ENCODE measurements around the gene NUDT21.

NUDT21 gene

DNA sequence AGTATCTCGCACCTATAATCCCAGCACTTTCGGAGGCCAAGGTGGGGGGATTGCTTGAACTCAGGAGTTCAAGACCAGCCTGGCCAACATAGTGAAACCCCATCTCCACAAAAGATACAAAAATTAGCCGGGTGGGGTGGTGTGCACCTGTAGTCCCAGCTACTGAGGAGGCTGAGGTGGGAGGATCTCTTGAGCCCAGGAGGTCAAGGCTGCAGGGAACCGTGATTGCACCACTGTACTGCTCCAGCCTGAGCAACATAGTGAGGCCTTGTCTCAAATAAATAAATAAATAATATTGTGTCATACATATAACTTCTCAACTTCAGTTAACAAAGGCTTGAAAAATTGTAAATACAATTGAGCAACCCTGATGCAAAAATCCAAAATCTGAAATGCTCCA, 34.0 kb downstream of the NUDT21 start:
- no peak overlapping the region for H3K4me3 ChIP-seq (ENCODE audit: extremely low read depth, insufficient read depth, low read length, poor library complexity, severe bottlenecking)
- 100% methylated on average over 1 of the region's 4 CpGs; no CpG with 5 or more reads in 1 of the 2 experiments for WGBS, 2 experiments (ENCODE audit: insufficient coverage in 2 of 2)
- H3K9me3 ChIP-seq (ENCODE audit: control insufficient read depth, low read length) = no peaks in the 10 kb centered on the region
- H3K4me1 ChIP-seq (ENCODE audit: control insufficient read depth, insufficient read depth, low read length, poor library complexity, severe bottlenecking) = peaks cover 9% of the 10 kb centered on the region
- peaks cover 17% of the 10 kb centered on the region for H3K36me3 ChIP-seq (ENCODE audit: control insufficient read depth, insufficient read depth, low read length)
- H3K27ac ChIP-seq (ENCODE audit: low read depth, low read length, severe bottlenecking) = no peak overlapping the region

DNA sequence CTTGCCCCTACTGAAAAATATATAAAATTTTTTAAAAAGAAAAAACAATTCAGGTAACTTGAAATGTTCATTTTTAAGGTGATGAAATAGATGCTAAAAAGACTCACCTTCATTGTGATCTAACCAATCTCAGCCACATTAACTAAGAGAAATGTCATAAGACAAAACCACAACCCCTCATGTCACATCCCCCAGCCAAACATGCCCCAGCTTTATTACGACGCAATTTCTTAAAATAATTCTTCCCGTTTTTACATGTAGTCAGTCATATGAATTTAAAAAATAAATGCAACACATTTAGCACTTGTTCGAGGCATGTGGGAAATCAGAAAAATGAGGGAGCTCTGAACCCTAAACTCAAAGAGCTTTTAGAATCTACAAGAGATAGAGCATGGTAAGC, 35.3 kb downstream of the NUDT21 start:
- Histone ChIP-seq H3K4me3 (ENCODE audit: extremely low read depth, insufficient read depth, low read length, poor library complexity, severe bottlenecking) (no peak overlapping the region), H3K36me3 (ENCODE audit: control insufficient read depth, insufficient read depth, low read length) (peaks cover 29% of the 10 kb centered on the region), H3K9me3 (ENCODE audit: control insufficient read depth, low read length) (no peaks in the 10 kb centered on the region), H3K4me1 (ENCODE audit: control insufficient read depth, insufficient read depth, low read length, poor library complexity, severe bottlenecking) (peaks cover 9% of the 10 kb centered on the region), H3K27ac (ENCODE audit: low read depth, low read length, severe bottlenecking) (no peak overlapping the region)
- 94% methylated on average over 3 of the region's 4 CpGs; no CpG with 5 or more reads in 1 of the 2 experiments for WGBS, 2 experiments (ENCODE audit: insufficient coverage in 2 of 2)

DNA sequence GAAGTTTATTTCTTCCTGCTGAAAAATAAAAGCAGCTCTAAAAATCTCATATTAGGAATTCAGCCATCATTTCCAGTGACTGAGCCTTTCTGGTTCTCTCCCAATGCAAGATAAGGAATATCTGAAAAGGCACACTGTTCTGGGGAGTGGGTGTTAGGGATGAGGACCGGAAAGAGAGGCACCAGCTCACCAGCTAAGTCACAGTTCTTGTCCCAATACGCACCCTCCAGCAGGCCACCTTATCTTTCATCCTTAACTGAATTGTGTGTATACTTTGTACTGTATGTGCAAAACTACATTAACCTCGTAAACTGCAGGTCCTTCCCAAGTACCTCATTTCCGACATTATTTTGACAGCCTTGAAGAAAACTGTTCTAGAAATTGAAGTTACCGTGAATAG, 36.8 kb downstream of the NUDT21 start:
- Histone ChIP-seq H3K4me3 (ENCODE audit: extremely low read depth, insufficient read depth, low read length, poor library complexity, severe bottlenecking) (no peak overlapping the region), H3K4me1 (ENCODE audit: control insufficient read depth, insufficient read depth, low read length, poor library complexity, severe bottlenecking) (peaks cover 6% of the 10 kb centered on the region), H3K9me3 (ENCODE audit: control insufficient read depth, low read length) (no peaks in the 10 kb centered on the region), H3K36me3 (ENCODE audit: control insufficient read depth, insufficient read depth, low read length) (peaks cover 35% of the 10 kb centered on the region), H3K27ac (ENCODE audit: low read depth, low read length, severe bottlenecking) (no peak overlapping the region)
- WGBS, 2 experiments (ENCODE audit: insufficient coverage in 2 of 2) = no CpG with 5 or more reads among the region's 5 CpGs

DNA sequence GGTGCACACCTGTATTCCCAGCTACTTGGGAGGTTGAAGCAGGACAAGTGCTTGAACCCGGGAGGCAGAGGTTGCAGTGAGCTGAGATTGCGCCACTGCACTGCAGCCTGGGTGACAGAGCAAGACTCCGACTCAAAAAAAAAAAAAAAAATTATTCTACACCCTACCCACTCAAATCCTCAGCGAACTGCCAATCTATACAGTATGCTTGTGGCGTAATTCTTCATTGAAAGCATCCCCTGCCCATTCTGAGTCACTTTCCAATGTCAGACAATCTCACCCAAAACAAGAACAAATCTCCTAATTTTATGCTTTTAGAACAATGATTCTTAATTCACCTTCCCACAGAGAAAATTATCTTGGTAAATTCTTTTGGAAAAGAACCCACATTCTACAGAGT, 37.8 kb downstream of the NUDT21 start:
- Histone ChIP-seq H3K4me1 (ENCODE audit: control insufficient read depth, insufficient read depth, low read length, poor library complexity, severe bottlenecking) (peaks cover 6% of the 10 kb centered on the region), H3K4me3 (ENCODE audit: extremely low read depth, insufficient read depth, low read length, poor library complexity, severe bottlenecking) (no peak overlapping the region), H3K9me3 (ENCODE audit: control insufficient read depth, low read length) (no peaks in the 10 kb centered on the region), H3K27ac (ENCODE audit: low read depth, low read length, severe bottlenecking) (no peak overlapping the region), H3K36me3 (ENCODE audit: control insufficient read depth, insufficient read depth, low read length) (peaks cover 45% of the 10 kb centered on the region)
- WGBS, 2 experiments (ENCODE audit: insufficient coverage in 2 of 2) = 54 to 79% methylated on average over 3 to 5 of the region's 5 CpGs

DNA sequence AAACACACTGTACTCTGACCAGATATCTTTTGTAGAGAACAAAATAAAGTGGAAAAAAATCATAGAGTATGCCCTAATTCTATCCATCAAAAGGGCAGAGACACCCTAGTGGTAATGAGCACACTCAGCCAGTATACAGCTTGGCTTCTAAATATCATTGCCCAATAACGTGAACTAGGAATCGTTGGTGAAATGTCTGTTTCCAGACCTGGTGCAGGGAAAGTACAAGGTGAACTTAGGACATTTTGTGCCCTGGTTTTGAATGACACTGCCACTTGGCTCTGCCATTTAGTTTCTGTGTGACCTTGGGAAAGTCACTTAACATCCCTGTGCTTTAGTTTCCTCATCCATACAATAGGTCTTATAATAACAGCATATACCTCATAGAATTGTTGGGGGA, 39.5 kb downstream of the NUDT21 start:
- Histone ChIP-seq H3K9me3 (ENCODE audit: control insufficient read depth, low read length) (no peaks in the 10 kb centered on the region), H3K27ac (ENCODE audit: low read depth, low read length, severe bottlenecking) (no peak overlapping the region), H3K4me1 (ENCODE audit: control insufficient read depth, insufficient read depth, low read length, poor library complexity, severe bottlenecking) (peaks cover 6% of the 10 kb centered on the region), H3K36me3 (ENCODE audit: control insufficient read depth, insufficient read depth, low read length) (peaks cover 47% of the 10 kb centered on the region), H3K4me3 (ENCODE audit: extremely low read depth, insufficient read depth, low read length, poor library complexity, severe bottlenecking) (no peak overlapping the region)
- WGBS, 2 experiments (ENCODE audit: insufficient coverage in 2 of 2) = 100% methylated on average over 2 of the region's 2 CpGs

DNA sequence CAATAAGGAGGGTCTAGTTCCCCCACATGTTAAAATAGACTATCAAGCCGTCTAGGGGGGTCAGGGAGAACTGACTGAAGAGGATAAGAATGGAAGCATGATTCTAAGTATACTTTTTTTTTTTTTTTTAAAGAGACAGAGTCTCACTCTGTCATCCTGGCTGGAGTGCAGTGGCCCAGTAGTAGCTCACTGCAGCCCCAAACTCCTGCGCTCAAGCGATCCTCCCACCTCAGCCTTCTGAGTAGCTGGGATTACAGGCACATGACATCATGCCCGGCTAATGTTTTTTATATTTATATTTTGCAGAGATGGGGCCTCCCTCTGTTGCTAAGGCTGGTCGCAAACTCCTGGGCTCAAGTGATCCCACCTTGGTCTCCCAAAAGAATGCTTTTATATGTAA, 40.0 kb downstream of the NUDT21 start:
- 95 to 100% methylated on average over 2 of the region's 5 CpGs for WGBS, 2 experiments (ENCODE audit: insufficient coverage in 2 of 2)
- H3K4me3 ChIP-seq (ENCODE audit: extremely low read depth, insufficient read depth, low read length, poor library complexity, severe bottlenecking) = no peak overlapping the region
- no peak overlapping the region for H3K27ac ChIP-seq (ENCODE audit: low read depth, low read length, severe bottlenecking)
- H3K4me1 ChIP-seq (ENCODE audit: control insufficient read depth, insufficient read depth, low read length, poor library complexity, severe bottlenecking) = peaks cover 6% of the 10 kb centered on the region
- H3K36me3 ChIP-seq (ENCODE audit: control insufficient read depth, insufficient read depth, low read length) = peaks cover 47% of the 10 kb centered on the region
- H3K9me3 ChIP-seq (ENCODE audit: control insufficient read depth, low read length) = no peaks in the 10 kb centered on the region

DNA sequence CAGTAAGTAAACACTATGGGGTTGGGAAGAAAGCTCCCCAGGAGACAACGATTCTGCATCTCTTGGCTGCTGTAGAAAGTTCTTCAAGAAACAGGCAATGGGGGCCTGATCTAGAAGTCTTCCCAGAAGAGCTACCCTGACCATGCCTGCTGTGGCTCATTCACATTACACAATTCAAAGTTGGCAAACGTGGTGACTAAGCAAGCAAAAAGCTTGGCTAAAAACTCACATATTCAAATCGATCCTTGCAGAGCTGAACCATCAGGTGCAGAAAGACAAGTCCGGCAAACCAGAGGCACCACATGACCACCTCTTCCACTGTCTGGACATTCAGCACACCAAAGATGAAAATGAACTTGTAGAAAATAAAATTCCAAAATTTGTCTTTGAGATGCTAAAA, 41.9 kb downstream of the NUDT21 start:
- no peaks in the 10 kb centered on the region for H3K9me3 ChIP-seq (ENCODE audit: control insufficient read depth, low read length)
- H3K4me3 ChIP-seq (ENCODE audit: extremely low read depth, insufficient read depth, low read length, poor library complexity, severe bottlenecking) = no peak overlapping the region
- 83 to 95% methylated on average over 1 to 3 of the region's 4 CpGs for WGBS, 2 experiments (ENCODE audit: insufficient coverage in 2 of 2)
- no peaks in the 10 kb centered on the region for H3K4me1 ChIP-seq (ENCODE audit: control insufficient read depth, insufficient read depth, low read length, poor library complexity, severe bottlenecking)
- H3K27ac ChIP-seq (ENCODE audit: low read depth, low read length, severe bottlenecking) = no peak overlapping the region
- H3K36me3 ChIP-seq (ENCODE audit: control insufficient read depth, insufficient read depth, low read length) = peaks cover 63% of the 10 kb centered on the region

DNA sequence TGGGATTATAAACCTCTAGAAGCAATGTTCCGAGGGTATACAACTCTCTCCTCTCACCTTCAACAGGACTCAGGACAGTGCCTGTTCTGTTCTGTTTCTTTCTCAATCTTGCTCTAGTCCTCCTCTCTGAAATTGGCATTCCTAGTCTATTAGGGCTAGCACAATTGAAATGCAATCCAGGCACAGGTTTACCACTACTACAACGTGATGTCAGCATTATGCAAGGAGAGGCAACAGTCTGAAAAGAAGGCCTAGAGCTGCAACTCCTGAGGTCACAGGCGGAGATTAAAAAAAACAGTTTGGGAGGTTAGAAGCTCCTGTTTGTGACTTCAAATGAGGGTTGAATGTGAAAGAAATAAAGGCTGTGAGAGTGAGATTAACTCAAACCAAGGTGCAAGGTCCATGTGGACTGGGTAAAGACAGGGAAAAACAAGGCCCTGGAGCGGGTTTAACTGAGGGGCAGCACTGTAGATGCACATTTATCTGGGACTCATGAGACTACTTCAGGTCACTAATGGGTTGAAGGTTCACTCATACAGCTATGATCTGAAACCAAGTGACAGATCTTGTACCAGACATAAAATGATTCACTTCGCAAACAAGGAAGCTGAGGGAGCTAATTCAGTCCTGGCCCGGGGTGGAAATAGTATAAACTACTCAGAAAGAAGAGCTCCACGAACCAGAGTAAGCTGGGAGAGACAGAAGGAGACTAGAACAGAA, 42.6 kb downstream of the NUDT21 start:
- no peak overlapping the region for H3K27ac ChIP-seq (ENCODE audit: low read depth, low read length, severe bottlenecking)
- 81 to 82% methylated on average over 6 to 7 of the region's 7 CpGs for WGBS, 2 experiments (ENCODE audit: insufficient coverage in 2 of 2)

DNA sequence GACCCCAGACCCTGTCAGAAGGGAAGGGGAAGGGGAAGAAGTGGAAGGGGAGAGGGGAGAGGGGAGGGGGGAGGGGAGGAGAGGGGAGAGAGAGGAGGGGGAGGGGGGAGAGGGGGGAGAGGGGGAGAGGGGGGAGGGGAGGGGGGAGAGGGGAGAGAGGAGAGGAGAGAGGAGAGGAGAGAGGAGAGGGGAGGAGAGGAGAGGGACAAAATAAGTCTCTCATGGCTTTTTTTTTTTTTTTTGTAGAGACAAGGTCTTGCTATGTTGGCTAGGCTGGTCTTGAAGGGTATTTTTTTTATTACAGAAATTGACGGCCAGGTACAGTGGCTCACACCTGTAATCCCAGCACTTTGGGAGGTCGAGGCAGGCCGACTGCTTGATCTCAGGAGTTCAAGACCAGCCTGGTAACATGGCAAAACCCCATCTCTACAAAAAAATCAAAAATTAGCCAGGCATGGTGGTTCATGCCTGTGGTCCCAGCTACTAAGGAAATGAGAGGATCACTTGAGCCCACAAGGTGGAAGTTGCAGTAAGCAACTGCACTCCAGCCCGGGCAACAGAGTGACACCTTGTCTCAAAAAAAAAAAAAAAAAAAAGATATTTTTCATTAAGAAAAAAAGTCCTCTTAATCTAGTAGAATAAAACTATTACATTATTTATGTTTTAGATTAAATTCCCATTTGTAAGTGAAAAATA, 45.0 kb downstream of the NUDT21 start:
- WGBS, 2 experiments (ENCODE audit: insufficient coverage in 2 of 2) = 40 to 50% methylated on average over 1 of the region's 4 CpGs
- peaks cover 70% of the 10 kb centered on the region for H3K36me3 ChIP-seq (ENCODE audit: control insufficient read depth, insufficient read depth, low read length)
- H3K4me1 ChIP-seq (ENCODE audit: control insufficient read depth, insufficient read depth, low read length, poor library complexity, severe bottlenecking) = no peaks in the 10 kb centered on the region
- no peaks in the 10 kb centered on the region for H3K9me3 ChIP-seq (ENCODE audit: control insufficient read depth, low read length)
- H3K4me3 ChIP-seq (ENCODE audit: extremely low read depth, insufficient read depth, low read length, poor library complexity, severe bottlenecking) = no peak overlapping the region
- no peak overlapping the region for H3K27ac ChIP-seq (ENCODE audit: low read depth, low read length, severe bottlenecking)

More for the DNA sequence above, 42.6 kb downstream of the NUDT21 start:
- Histone ChIP-seq H3K4me3 (ENCODE audit: extremely low read depth, insufficient read depth, low read length, poor library complexity, severe bottlenecking) (no peak overlapping the region), H3K4me1 (ENCODE audit: control insufficient read depth, insufficient read depth, low read length, poor library complexity, severe bottlenecking) (no peaks in the 10 kb centered on the region), H3K36me3 (ENCODE audit: control insufficient read depth, insufficient read depth, low read length) (peaks cover 66% of the 10 kb centered on the region), H3K9me3 (ENCODE audit: control insufficient read depth, low read length) (no peaks in the 10 kb centered on the region)

DNA sequence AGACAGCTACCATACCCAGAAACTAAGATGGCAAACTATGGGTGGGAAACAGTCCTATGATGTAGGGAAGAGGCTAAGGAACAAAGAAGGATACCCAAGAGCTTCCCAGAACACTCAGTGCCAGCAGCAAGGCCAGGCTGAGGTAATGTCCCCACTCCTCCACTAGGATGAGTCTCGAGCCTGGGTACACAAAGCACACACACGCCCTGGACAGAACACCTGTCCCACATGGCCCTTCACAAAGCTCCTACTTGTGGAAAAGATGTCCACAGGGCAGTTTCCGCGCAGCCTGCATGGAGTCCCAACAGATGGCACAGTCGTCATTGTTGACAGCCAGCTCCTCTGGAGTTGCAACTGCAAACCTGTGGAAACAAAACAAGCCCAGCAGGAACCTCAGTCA, 49.6 kb downstream of the NUDT21 start:
- Histone ChIP-seq H3K27ac (ENCODE audit: low read depth, low read length, severe bottlenecking) (no peak overlapping the region), H3K9me3 (ENCODE audit: control insufficient read depth, low read length) (no peaks in the 10 kb centered on the region), H3K36me3 (ENCODE audit: control insufficient read depth, insufficient read depth, low read length) (peaks cover 60% of the 10 kb centered on the region), H3K4me3 (ENCODE audit: extremely low read depth, insufficient read depth, low read length, poor library complexity, severe bottlenecking) (no peak overlapping the region), H3K4me1 (ENCODE audit: control insufficient read depth, insufficient read depth, low read length, poor library complexity, severe bottlenecking) (no peaks in the 10 kb centered on the region)
- 84 to 86% methylated on average over 5 of the region's 5 CpGs for WGBS, 2 experiments (ENCODE audit: insufficient coverage in 2 of 2)

DNA sequence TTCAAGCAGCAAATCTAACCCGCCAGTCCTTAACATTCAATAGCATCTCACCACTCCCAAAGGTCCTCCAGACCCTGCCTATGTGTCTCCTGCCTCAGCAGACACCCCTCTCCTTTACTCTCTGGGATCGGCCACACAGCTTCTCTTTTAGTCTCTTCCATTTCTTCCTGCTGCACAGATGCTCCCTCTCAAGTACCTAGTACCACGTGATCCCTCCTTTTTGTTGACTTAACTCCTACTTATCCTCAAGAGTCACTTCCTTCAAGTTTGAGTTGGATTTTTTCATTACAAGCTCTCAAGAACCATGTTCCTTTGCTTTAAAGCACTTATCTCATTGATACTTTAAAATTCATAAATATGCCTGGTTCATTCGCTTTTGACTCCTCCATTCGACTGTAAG, 50.7 kb downstream of the NUDT21 start:
- Histone ChIP-seq H3K4me1 (ENCODE audit: control insufficient read depth, insufficient read depth, low read length, poor library complexity, severe bottlenecking) (no peaks in the 10 kb centered on the region), H3K36me3 (ENCODE audit: control insufficient read depth, insufficient read depth, low read length) (peaks cover 57% of the 10 kb centered on the region), H3K27ac (ENCODE audit: low read depth, low read length, severe bottlenecking) (no peak overlapping the region), H3K9me3 (ENCODE audit: control insufficient read depth, low read length) (no peaks in the 10 kb centered on the region), H3K4me3 (ENCODE audit: extremely low read depth, insufficient read depth, low read length, poor library complexity, severe bottlenecking) (no peak overlapping the region)
- WGBS, 2 experiments (ENCODE audit: insufficient coverage in 2 of 2) = 74 to 91% methylated on average over 3 to 5 of the region's 5 CpGs

Data from mesodermal cell (in vitro differentiated cells).